K562 (cell line): ENCODE results near the gene LIPT2. TPM values are rescaled to one million over a fixed set of nuclear protein-coding genes. Genes with fewer than 3 reads are reported as not detected.

Experiments used
- CHD1 ChIP-seq: fragments of 200-600 bp; sonication (generic); IDR thresholded peaks from one replicate; pipeline ENCODE4 v1.6.1; 2012; ENCODE audit warnings: mild to moderate bottlenecking, moderate library complexity, low read length, inconsistent platforms
- CREB1 ChIP-seq, 2 experiments: sonication (generic) in 1 of 2; formaldehyde crosslinking in 1 of 2; IDR thresholded peaks; 2 replicates each; pipeline versions ENCODE4 v1.6.1 to v1.8.0; 2012 to 2022; ENCODE audit warnings: inconsistent platforms in 1 of 2, mild to moderate bottlenecking in 1 of 2, missing genetic modification reagents in 1 of 2, moderate library complexity in 1 of 2
- ERF ChIP-seq: fragments of 450-650 bp; formaldehyde crosslinking; IDR thresholded peaks from 2 replicates; pipeline ENCODE4 v1.4.0; 2020; ENCODE audit warnings: mild to moderate bottlenecking, mixed read lengths
- ILK ChIP-seq: fragments of 450-650 bp; IDR thresholded peaks from 2 replicates; pipeline ENCODE4 v1.6.1; 2016; ENCODE audit warnings: missing genetic modification characterization, low read depth, mild to moderate bottlenecking, missing compliant biosample characterization, moderate library complexity, borderline replicate concordance
- KAT8 ChIP-seq: fragments of 450-650 bp; IDR thresholded peaks from 2 replicates; pipeline ENCODE4 v1.6.1; 2016; ENCODE audit warnings: low read depth, mild to moderate bottlenecking
- MXI1 ChIP-seq: IDR thresholded peaks from 2 replicates; pipeline ENCODE4 v1.6.1; 2011; ENCODE audit warnings: low read depth, mild to moderate bottlenecking, improper control_type of control experiment, low read length
- POLR2A ChIP-seq: fragments of 450-650 bp; conservative IDR thresholded peaks from 2 replicates; pipeline ENCODE4 v1.6.1; 2016
- RBBP5 ChIP-seq: fragments of 200-600 bp; sonication (generic); IDR thresholded peaks from 2 replicates; pipeline ENCODE4 v1.6.1; 2012; ENCODE audit warnings: borderline replicate concordance, mild to moderate bottlenecking, low read length, control low read depth, inconsistent platforms; ENCODE audit not compliant: insufficient read depth, poor library complexity, severe bottlenecking
- SIN3B ChIP-seq: fragments of 450-650 bp; IDR thresholded peaks from 2 replicates; pipeline ENCODE4 v1.6.1; 2017; ENCODE audit warnings: low read depth, mild to moderate bottlenecking, moderate library complexity
- ZNF165 ChIP-seq: fragments of 250-450 bp; sonication (Bioruptor Pico); IDR thresholded peaks from 2 replicates; pipeline ENCODE4 v1.4.0; 2020; ENCODE audit warnings: borderline replicate concordance
- ZNF232 ChIP-seq: sonication (generic); formaldehyde crosslinking; IDR thresholded peaks from 2 replicates; pipeline ENCODE4 v1.8.0; 2022; ENCODE audit warnings: mild to moderate bottlenecking, missing genetic modification reagents
- ZNF3 ChIP-seq: fragments of 250-450 bp; sonication (Bioruptor Pico); IDR thresholded peaks from 2 replicates; pipeline ENCODE4 v1.5.0; 2021; ENCODE audit warnings: mild to moderate bottlenecking, moderate library complexity
- ZNF354B ChIP-seq: fragments of 250-450 bp; sonication (Bioruptor Pico); IDR thresholded peaks from 2 replicates; pipeline ENCODE4 v1.4.0; 2020
- ZNF764 ChIP-seq: fragments of 250-450 bp; sonication (Bioruptor Pico); IDR thresholded peaks from 2 replicates; pipeline ENCODE4 v1.4.0; 2020; ENCODE audit warnings: low read depth, mild to moderate bottlenecking, moderate library complexity
- polyA plus RNA-seq, 8 experiments: library from polyadenylated mRNA; depleted of rRNA in 4 of 8; stranded (reverse) in 5 of 8; unstranded in 3 of 8; fragments of >200 nt; fragmentation: Nextera tagmentation in 2 of 8; fragmentation: Illumina TruSeq in 1 of 8; extraction: Ambion mirVana in 2 of 8; extraction: Trizol in 1 of 8; gene quantifications; 2 replicates each; pipeline versions ENCODE4 v1.2.1 to v1.2.3, GENCODE V29; 2011 to 2014; ENCODE audit warnings: inconsistent platforms in 1 of 8, missing spikeins in 1 of 8
- total RNA-seq, 7 experiments: library from RNA; depleted of rRNA in 6 of 7; stranded (reverse); fragments of >200 nt in 6 of 7; fragmentation: Illumina TruSeq in 2 of 7; extraction: Trizol in 2 of 7; gene quantifications; 2 replicates each; pipeline versions ENCODE4 v1.2.1 to v1.2.3, GENCODE V29; 2011 to 2021; ENCODE audit warnings: low replicate concordance in 1 of 7
- TF ChIP-seq, protein P1 (sequence below): conservative IDR thresholded peaks from 2 replicates; pipeline ENCODE4 v1.6.1; 2011; ENCODE audit warnings: low read depth, mild to moderate bottlenecking, low read length; ENCODE audit not compliant: control insufficient read depth
- TF ChIP-seq, protein P2 (sequence below), 2 experiments: fragments of 450-650 bp; formaldehyde crosslinking in 1 of 2; IDR thresholded peaks; 2 replicates each; pipeline versions ENCODE4 v1.4.0 to v1.6.1; 2014 to 2020; ENCODE audit warnings: mild to moderate bottlenecking in 2 of 2, borderline replicate concordance in 1 of 2, low read depth in 1 of 2
- TF ChIP-seq, protein P3 (sequence below): fragments of 450-650 bp; formaldehyde crosslinking; IDR thresholded peaks from 2 replicates; pipeline ENCODE4 v1.4.0; 2020; ENCODE audit warnings: mild to moderate bottlenecking, moderate library complexity

The LIPT2 gene
- total and polyA plus RNA-seq, 9 of the 15 experiments (the other 6 are each of a cell fraction or from before 2014, with no cell fraction given), result 1.00 to 5.2 (median 3.5) TPM

DNA sequence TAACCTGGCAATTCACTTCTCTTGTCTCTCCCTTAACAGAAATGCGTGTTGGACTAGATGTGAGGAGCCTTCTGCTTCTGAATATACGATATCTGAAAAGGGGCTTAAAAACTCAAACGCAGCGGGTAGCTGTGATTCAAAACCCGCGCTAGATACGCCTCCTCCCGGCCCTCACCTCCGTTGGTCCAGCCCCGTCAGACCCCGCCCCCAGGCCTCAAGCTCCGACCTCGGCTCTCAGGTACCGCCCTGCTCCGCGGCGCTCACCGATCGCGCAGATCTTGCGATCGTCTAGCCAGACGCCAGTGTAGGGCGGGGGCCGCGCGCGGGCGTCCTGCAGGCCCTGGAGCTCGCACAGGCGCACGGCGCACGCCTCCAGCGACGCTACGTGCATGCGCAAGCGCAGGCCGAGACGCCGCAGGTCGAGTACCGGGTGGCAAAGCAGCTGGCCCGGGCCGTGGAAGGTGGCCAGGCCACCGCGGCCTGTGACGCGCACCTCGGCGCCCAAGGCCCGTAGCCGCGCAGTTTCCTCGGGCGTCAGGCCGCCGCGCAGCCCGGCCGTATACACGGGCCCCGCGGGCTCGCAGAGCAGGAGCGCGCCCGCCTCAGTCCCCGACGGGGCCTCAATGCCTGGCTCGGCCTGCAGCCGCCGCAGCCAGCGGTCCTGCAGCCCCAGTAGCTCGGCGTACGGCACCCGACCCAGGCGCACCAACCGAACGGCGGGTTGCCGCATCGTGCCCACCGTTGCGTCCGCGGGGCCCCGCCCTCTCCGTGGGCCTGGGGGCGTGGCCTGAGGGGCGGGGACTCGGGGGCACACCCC is at the start of gene LIPT2 (continued):
- TF ChIP-seq, protein P1, sequence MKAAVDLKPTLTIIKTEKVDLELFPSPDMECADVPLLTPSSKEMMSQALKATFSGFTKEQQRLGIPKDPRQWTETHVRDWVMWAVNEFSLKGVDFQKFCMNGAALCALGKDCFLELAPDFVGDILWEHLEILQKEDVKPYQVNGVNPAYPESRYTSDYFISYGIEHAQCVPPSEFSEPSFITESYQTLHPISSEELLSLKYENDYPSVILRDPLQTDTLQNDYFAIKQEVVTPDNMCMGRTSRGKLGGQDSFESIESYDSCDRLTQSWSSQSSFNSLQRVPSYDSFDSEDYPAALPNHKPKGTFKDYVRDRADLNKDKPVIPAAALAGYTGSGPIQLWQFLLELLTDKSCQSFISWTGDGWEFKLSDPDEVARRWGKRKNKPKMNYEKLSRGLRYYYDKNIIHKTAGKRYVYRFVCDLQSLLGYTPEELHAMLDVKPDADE, result no peak
- TF ChIP-seq ZNF764 (CRISPR knock-in tag) (no peak), ERF (CRISPR knock-in tag) (peak; percentile 85), CHD1 (peak; percentile 70), ZNF232 (no peak), SIN3B (peak; percentile 48), ILK (tag) (no peak), MXI1 (peak; percentile 33; the same call in 1 of the 2 replicates), ZNF165 (CRISPR knock-in tag) (no peak), CREB1 (IDR thresholded peaks at IDR 0.05) (peak; percentile 91), CREB1 (CRISPR knock-in tag; IDR thresholded peaks at IDR 0.05) (peak; percentile 85; the same call in 1 of the 2 replicates), POLR2A (peak; percentile 82), KAT8 (no peak), ZNF3 (CRISPR knock-in tag) (no peak), ZNF354B (CRISPR knock-in tag) (no peak), RBBP5 (peak; percentile 78)
- TF ChIP-seq, protein P2, sequence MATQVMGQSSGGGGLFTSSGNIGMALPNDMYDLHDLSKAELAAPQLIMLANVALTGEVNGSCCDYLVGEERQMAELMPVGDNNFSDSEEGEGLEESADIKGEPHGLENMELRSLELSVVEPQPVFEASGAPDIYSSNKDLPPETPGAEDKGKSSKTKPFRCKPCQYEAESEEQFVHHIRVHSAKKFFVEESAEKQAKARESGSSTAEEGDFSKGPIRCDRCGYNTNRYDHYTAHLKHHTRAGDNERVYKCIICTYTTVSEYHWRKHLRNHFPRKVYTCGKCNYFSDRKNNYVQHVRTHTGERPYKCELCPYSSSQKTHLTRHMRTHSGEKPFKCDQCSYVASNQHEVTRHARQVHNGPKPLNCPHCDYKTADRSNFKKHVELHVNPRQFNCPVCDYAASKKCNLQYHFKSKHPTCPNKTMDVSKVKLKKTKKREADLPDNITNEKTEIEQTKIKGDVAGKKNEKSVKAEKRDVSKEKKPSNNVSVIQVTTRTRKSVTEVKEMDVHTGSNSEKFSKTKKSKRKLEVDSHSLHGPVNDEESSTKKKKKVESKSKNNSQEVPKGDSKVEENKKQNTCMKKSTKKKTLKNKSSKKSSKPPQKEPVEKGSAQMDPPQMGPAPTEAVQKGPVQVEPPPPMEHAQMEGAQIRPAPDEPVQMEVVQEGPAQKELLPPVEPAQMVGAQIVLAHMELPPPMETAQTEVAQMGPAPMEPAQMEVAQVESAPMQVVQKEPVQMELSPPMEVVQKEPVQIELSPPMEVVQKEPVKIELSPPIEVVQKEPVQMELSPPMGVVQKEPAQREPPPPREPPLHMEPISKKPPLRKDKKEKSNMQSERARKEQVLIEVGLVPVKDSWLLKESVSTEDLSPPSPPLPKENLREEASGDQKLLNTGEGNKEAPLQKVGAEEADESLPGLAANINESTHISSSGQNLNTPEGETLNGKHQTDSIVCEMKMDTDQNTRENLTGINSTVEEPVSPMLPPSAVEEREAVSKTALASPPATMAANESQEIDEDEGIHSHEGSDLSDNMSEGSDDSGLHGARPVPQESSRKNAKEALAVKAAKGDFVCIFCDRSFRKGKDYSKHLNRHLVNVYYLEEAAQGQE (IDR thresholded peaks at IDR 0.05; ENCODE audit: borderline replicate concordance), result peak; percentile 77
- TF ChIP-seq, protein P2 (CRISPR knock-in tag; IDR thresholded peaks at IDR 0.05; ENCODE audit: low read depth), result peak; percentile 83
- TF ChIP-seq, protein P3, sequence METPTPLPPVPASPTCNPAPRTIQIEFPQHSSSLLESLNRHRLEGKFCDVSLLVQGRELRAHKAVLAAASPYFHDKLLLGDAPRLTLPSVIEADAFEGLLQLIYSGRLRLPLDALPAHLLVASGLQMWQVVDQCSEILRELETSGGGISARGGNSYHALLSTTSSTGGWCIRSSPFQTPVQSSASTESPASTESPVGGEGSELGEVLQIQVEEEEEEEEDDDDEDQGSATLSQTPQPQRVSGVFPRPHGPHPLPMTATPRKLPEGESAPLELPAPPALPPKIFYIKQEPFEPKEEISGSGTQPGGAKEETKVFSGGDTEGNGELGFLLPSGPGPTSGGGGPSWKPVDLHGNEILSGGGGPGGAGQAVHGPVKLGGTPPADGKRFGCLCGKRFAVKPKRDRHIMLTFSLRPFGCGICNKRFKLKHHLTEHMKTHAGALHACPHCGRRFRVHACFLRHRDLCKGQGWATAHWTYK, result peak; percentile 86; the same call in 1 of the 2 replicates
